ENCODE results near the gene TM4SF5. TPM values are rescaled to one million over a fixed set of nuclear protein-coding genes. Genes with fewer than 3 reads are reported as not detected.

Gene TM4SF5
- total RNA-seq, 1 donor = not detected

GRCh38 chr17:4786516-4786915 is 14.8 kb downstream of the TM4SF5 start:
- H3K4me1 ChIP-seq (ENCODE audit: insufficient read depth, low read length) = peaks cover 30% of the 10 kb centered on the region
- H3K4me2 ChIP-seq (ENCODE audit: insufficient read depth, low read length) = peak overlapping the region; percentile 77
- H3K79me2 ChIP-seq (ENCODE audit: insufficient read depth, low read length) = no peaks in the 10 kb centered on the region
- H4K20me1 ChIP-seq (ENCODE audit: insufficient read depth, low read length) = no peaks in the 10 kb centered on the region
- H2AFZ ChIP-seq (ENCODE audit: low read length) = peak overlapping the region; percentile 78
- H3K27me3 ChIP-seq (ENCODE audit: insufficient read depth, low read length) = peaks cover 31% of the 10 kb centered on the region
- peak; percentile 82 for DNase-seq (ENCODE audit: insufficient read length, low spot score, missing footprints)
- no peaks in the 10 kb centered on the region for H3K9me3 ChIP-seq (ENCODE audit: low read depth, low read length)
- H3K27ac ChIP-seq (ENCODE audit: low read depth, low read length) = no peak overlapping the region
- no peaks in the 10 kb centered on the region for H3K36me3 ChIP-seq (ENCODE audit: insufficient read depth, low read length)
- peak overlapping the region; percentile 62 for H3K4me3 ChIP-seq (ENCODE audit: insufficient read depth, low read length)
- TF ChIP-seq CTCF (IDR thresholded peaks at IDR 0.05; ENCODE audit: extremely low read depth, low read depth, low read length) = no peak

GRCh38 chr17:4788159-4788806 is 16.6 kb downstream of the TM4SF5 start:
- no peak for TF ChIP-seq CTCF (IDR thresholded peaks at IDR 0.05; ENCODE audit: extremely low read depth, low read depth, low read length)
- no peaks in the 10 kb centered on the region for H3K9me3 ChIP-seq (ENCODE audit: low read depth, low read length)
- H3K4me2 ChIP-seq (ENCODE audit: insufficient read depth, low read length) = peak overlapping the region; percentile 82
- no peak overlapping the region for H3K27ac ChIP-seq (ENCODE audit: low read depth, low read length)
- H3K79me2 ChIP-seq (ENCODE audit: insufficient read depth, low read length) = no peaks in the 10 kb centered on the region
- no peak overlapping the region for H3K4me3 ChIP-seq (ENCODE audit: insufficient read depth, low read length)
- H3K4me1 ChIP-seq (ENCODE audit: insufficient read depth, low read length) = peaks cover 30% of the 10 kb centered on the region
- H4K20me1 ChIP-seq (ENCODE audit: insufficient read depth, low read length) = no peaks in the 10 kb centered on the region
- H2AFZ ChIP-seq (ENCODE audit: low read length) = no peak overlapping the region
- H3K27me3 ChIP-seq (ENCODE audit: insufficient read depth, low read length) = peaks cover 26% of the 10 kb centered on the region
- H3K36me3 ChIP-seq (ENCODE audit: insufficient read depth, low read length) = no peaks in the 10 kb centered on the region
- DNase-seq (ENCODE audit: insufficient read length, low spot score, missing footprints) = peak; percentile 83

GRCh38 chr17:4788807-4789700 is 17.4 kb downstream of the TM4SF5 start, which contains the start of gene GLTPD2:
TSS of gene GLTPD2 (plus strand) at chr17:4788964. CDS start at chr17:4789012, 48 bp downstream.
- Histone ChIP-seq H3K36me3 (ENCODE audit: insufficient read depth, low read length) (no peaks in the 10 kb centered on the region), H4K20me1 (ENCODE audit: insufficient read depth, low read length) (no peaks in the 10 kb centered on the region), H2AFZ (ENCODE audit: low read length) (peak within 1 kb of the TSS; percentile 76), H3K4me2 (ENCODE audit: insufficient read depth, low read length) (peak within 1 kb of the TSS; percentile 82), H3K27ac (ENCODE audit: low read depth, low read length) (peak within 1 kb of the TSS; percentile 74), H3K4me1 (ENCODE audit: insufficient read depth, low read length) (peaks cover 30% of the 10 kb centered on the region), H3K27me3 (ENCODE audit: insufficient read depth, low read length) (peaks cover 19% of the 10 kb centered on the region), H3K9me3 (ENCODE audit: low read depth, low read length) (no peaks in the 10 kb centered on the region), H3K79me2 (ENCODE audit: insufficient read depth, low read length) (no peaks in the 10 kb centered on the region), H3K4me3 (ENCODE audit: insufficient read depth, low read length) (peak within 1 kb of the TSS; percentile 79)
- DNase-seq (ENCODE audit: insufficient read length, low spot score, missing footprints) = peak; percentile 88
- no peak for TF ChIP-seq CTCF (IDR thresholded peaks at IDR 0.05; ENCODE audit: extremely low read depth, low read depth, low read length)

- peaks cover 30% of the 10 kb centered on the region for H3K4me1 ChIP-seq (ENCODE audit: insufficient read depth, low read length)
- no peaks in the 10 kb centered on the region for H3K36me3 ChIP-seq (ENCODE audit: insufficient read depth, low read length)
- H3K27ac ChIP-seq (ENCODE audit: low read depth, low read length) = peak overlapping the region; percentile 74
- peak overlapping the region; percentile 79 for H3K4me3 ChIP-seq (ENCODE audit: insufficient read depth, low read length)
- no peaks in the 10 kb centered on the region for H4K20me1 ChIP-seq (ENCODE audit: insufficient read depth, low read length)
- no peak for DNase-seq (ENCODE audit: insufficient read length, low spot score, missing footprints)
- no peak for TF ChIP-seq CTCF (IDR thresholded peaks at IDR 0.05; ENCODE audit: extremely low read depth, low read depth, low read length)
- H3K4me2 ChIP-seq (ENCODE audit: insufficient read depth, low read length) = peak overlapping the region; percentile 82
- H3K79me2 ChIP-seq (ENCODE audit: insufficient read depth, low read length) = no peaks in the 10 kb centered on the region
- H3K9me3 ChIP-seq (ENCODE audit: low read depth, low read length) = no peaks in the 10 kb centered on the region
- peak overlapping the region; percentile 76 for H2AFZ ChIP-seq (ENCODE audit: low read length)
- H3K27me3 ChIP-seq (ENCODE audit: insufficient read depth, low read length) = peaks cover 13% of the 10 kb centered on the region
These were observed 17.9 kb downstream of the TM4SF5 start for GRCh38 chr17:4789701-4789950.

Data from osteoblast (primary cell).